Hematopoietic multipotent progenitor cell treated with erythropoietin and hydrocortisone succinate and interleukin-3 and kit ligand, for 15 days (in vitro differentiated cells): Measurements from ENCODE around the gene STX12.
A peak's percentile ranks its signal among the peaks of the same experiment; 100 is the strongest.
"Not testable (repeated sequence)": the region's sequence is repeated elsewhere in the genome, so short reads cannot be mapped to it uniquely, and the experiment has no call there.

ENCODE experiments used
- DNase-seq: peaks from one replicate; pipeline ENCODE4 v3.0.0-alpha.2; 2015; ENCODE audit warnings: low spot score

STX12 gene

DNA sequence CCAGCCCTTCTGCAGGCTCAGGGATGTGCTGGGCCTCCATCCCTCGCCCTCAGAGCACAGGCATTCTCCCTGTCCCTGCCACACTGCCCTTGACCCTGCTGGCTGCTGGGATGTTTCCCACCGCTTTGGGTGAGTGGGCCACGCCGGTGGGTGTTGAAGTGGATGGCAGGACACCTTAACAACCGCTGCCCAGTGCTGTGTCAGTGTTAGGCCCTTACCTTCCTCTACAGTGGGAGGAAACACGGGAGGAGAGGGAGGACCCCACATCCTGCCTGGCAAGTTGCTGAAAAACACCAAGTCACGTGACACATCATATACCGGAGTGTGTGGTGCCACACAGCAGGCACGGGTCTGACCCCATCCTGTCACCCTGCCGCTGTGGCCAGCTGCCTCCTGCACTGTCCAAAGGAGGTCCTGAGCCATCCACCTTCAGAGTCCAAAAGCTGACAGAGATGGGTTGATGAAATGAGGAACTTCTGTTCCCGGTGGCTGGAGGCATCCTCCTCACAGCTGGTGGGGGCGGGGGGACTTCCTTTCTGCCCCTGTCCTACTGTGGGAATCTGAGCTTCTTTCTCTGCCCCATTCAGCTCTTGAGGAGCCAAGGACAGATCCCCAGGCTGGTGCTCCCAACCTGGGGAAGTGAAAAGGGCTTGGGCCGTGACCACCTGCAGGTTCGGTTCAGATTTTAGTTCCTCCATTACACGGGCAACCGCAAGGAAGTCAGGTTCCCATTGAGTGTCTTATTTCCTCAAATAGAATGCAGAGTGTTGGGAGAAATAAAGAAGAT, 96.1 kb downstream of the STX12 start:
- DNase-seq: peak; percentile 60

DNA sequence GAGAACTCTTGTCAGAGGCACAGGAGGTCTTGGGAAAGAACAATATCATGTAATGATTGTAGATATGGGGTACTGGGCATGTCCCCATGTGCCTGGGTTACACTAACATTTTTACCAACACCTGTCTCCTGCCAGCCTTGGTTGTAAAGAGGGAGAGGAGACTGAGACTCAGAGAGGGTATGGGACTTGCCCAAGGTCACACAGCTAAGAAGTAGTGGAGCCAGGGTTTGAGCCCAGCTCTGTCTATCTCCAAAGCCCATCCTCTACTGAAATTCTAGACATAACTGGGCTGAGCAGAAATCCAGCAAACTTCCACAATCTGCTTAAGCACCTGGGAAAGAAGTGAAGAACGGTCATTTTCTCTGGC, 96.7 kb downstream of the STX12 start:
- DNase-seq: no peak

DNA sequence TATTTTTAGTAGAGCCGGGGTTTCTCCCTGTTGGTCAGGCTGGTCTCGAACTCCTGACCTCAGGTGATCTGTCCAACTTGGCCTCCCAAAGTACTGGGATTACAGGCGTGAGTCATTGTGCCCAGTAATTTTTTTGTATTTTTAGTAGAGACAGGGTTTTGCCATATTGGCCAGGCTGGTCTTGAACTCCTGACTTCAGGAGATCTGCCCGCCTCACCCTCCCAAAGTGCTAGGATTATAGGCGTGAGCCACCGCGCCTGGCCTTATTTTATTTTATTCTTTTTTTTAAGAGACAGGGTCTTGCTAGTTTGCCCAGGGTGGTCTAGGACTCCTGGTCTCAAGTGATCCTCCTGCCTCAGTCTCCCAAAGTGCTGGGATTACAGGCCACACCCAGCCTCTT, 98.1 kb downstream of the STX12 start:
- not testable (repeated sequence) for DNase-seq

DNA sequence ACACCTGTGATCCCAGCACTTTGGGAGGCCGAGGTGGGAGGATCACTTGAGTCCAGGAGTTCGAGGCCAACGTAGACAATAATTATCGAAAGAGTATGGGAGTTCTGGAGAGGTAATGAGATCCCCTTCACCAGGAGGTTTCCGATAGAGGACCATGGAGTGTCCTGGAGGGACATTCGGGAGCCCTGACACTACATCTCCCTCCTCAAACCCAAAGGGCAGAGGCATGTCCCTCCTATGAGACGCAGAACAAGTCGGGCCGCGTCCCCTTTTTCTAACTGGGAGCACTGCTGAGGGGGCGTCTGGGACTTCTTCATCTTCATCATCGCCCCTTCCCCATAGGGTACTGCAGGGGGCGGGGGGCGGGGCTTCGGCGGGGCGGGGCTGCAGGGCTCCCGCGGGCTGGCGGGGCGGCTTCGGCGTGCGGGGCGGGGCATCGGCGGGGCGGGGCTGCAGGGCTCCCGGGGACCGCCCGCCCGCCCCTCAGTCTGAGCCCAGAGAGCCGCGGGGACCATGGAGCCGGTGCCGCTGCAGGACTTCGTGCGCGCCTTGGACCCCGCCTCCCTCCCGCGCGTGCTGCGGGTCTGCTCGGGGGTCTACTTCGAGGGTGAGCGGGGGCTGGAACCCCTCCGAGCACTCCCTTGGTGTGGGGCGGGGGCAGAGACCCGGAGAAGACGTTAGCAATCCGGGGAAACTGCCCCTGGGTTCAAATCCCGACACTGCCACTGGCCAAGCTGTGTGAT, 99.2 kb downstream of the STX12 start, which contains the start of gene THEMIS2:
THEMIS2 (plus strand) TSS at position 486 of the 743 bp plus-strand sequence; CDS start at position 514, 28 bp downstream.
- DNase-seq: peak; percentile 74

DNA sequence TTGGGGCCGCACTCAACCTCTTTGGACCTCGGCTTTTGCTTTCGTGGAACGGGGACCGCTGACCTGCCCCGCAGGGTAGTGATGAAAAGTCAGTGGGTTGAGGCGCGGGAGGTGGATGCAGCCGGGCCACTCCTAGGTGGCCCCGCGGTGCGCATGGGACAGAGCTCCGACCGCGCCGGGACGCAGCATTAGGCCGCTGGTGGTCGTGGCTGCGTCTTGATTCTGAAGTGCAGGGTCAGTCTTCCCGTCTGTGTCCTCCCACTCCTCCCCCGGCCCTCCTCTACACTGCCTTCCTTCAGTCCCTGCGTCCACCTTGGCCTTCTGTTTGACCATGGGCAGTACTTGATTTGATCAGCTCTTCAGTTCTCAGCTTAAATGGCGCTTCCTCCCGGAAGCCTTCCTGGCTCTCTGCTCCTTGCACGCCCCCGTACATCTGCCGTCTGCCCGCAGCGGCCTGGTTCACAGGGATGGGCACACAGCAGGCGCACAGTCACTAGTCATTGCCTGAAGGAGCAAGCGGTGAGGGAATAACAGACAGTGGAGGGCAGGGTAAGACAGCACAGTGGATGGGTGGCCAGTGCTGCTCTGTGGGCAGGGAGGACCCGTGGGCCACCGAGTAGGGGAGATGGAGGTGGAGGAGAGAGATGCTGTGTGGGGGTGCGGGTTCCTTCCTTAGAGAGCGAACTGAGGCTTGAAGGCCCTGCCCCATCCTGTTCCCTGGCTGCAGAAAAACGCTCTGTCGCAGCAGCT, 100.0 kb downstream of the STX12 start:
- DNase-seq: peak; percentile 54

DNA sequence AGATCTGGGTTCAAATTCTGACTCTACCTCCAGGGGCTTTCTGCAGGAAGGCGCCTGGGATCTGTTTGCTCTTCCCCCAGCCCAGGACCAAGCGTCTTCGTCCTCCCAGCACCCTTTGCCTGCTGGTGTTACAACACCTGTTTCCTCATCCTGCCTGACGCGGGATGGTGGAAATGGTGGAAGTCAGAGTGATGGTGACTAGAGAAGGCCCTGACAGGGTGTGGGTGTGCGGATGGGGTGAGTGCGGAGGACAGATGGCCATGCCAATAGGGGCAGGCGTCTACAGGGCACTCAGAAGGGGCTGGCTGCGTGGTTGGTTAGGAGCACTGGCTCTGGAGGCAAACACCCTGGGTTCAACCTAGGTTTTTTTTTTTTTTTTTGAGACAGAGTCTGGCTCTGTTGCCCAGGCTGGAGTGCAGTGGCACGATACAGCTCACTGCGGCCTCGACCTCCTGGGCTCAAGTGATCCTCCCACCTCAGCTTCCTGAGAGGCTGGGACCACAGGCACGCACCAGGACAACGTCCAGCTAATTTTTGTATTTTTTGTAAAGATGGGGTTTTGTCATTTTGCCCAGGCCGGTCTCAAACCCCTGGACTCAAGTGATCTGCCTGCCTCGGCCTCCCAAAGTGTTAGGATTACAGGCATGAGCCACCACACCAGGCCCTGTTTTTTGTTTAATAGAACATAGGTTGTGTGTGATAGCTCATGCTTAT, 100.8 kb downstream of the STX12 start:
- DNase-seq: no peak
